ENCODE results near the gene CEL.
"Not testable (repeated sequence)": the region's sequence is repeated elsewhere in the genome, so short reads cannot be mapped to it uniquely, and the experiment has no call there.

Gene CEL

DNA sequence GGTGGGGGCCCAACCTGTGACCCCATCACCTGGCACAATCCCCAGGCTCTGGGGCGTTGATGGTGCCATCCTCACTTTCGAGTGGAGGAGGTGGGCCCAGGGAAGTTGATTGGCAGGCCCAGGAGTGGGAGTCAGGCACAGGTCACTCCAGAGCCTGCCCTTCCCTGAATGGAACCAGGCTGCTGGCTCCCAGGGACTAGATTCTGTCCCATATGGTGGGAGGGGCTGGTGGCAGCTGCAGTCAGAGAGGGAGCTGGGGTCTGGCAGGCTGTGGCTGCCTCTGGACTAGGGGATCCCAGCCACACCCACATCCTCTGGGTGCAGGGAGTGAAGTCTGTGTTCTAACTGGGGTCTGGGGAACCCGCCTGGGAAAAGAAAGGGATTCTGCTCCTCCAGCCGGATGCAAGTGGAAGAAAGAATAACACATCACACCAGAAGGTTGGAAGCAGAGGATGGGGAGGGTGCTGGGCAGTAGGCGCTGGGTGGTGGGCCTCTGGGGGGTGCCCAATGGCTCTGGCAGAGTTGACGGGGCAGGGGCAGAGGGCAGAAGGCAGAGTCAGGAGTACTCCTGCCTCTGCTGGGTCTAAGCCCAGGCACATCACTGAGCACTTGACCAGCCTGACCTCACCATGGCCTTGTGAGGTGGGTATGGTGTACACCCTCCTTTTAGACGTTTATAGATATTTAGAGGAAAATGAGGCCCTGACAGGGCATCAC is 25.8 kb downstream of the CEL start:
- in situ Hi-C loops (cut with HindIII; ENCODE audit: low pct_unique_long_range_greater_than_20kb, low sequenced_read_pairs), result no loop called here
- no peak for TF ChIP-seq JUND (IDR thresholded peaks at IDR 0.05; ENCODE audit: low read depth)
- DNase-seq (ENCODE audit: low read depth in 1 of 2, low spot score in 1 of 2), result no peak

DNA sequence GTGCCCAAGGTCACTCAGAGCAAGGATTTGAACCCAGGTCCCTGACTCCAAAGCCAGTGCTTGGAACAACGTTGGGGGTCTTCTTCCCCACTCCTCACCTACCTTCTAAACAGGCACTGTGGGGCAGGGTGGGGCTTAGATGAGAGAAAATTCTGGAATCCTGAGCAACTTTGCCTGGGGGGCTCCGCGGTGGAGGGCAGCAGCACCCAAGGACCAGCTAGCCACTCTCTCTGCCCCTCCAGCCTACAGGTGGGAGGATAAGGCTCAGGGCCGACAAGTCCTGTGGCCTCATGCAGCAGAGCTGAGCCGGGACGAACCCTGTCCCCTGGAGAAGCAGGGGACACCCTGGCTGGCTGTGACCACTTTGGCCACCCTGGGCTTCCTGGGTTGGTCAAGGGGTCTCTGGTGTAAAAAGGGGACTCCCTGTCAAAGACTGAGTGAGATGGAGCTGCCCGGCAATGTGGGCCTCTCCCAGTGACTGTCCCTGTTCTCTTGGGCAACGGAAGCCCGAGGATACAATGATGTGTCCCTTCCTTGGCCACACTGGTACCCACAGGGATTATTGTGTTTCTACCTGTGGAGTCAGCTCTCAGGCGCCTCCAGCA is 26.5 kb downstream of the CEL start:
- DNase-seq (ENCODE audit: low read depth in 1 of 2, low spot score in 1 of 2), result no peak
- no peak for TF ChIP-seq JUND (IDR thresholded peaks at IDR 0.05; ENCODE audit: low read depth)
- in situ Hi-C loops (cut with HindIII; ENCODE audit: low pct_unique_long_range_greater_than_20kb, low sequenced_read_pairs), result no loop called here

DNA sequence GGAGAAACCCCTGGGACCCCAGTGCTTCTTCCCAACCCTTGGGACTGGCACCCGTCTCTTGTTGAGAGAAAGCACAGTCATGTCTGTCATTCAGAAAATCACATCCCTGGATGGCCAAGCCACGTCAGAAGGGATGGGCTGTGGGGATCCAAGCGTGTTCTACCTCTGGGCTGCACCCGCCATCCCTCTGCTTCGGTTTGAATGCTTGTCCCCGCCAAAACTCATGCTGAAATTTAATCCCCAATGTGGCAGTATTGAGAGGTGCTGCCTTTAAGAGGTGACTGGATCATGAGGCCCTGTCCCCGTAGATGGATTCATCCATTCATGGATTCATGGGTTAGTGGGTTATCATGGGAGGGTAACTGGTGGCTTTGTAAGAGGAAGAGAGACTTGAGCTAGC is 27.0 kb downstream of the CEL start:
- no peak for TF ChIP-seq JUND (IDR thresholded peaks at IDR 0.05; ENCODE audit: low read depth)
- in situ Hi-C loops (cut with HindIII; ENCODE audit: low pct_unique_long_range_greater_than_20kb, low sequenced_read_pairs), result no loop called here
- no peak for DNase-seq (ENCODE audit: low read depth in 1 of 2, low spot score in 1 of 2)

DNA sequence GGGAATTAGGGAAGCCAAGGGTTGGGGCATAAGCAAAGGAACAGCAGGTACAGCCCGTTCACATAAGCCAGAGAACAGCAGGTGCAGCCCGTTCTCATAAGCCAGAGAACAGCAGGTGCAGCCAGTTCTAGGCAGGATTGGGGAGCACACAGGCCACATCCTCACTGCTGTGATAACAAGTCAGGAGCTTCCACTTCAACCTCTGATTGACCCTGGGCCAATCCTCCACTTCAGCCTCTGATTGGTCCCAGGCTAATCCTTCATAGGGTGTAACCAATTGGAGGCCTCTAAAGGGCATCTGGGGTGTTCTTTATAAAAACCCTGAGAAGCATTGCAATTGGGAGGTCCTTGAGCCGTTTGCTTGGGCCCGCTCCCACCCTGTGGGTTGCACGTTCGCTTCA is 27.5 kb downstream of the CEL start:
- in situ Hi-C loops (cut with HindIII; ENCODE audit: low pct_unique_long_range_greater_than_20kb, low sequenced_read_pairs), result no loop called here
- TF ChIP-seq JUND (IDR thresholded peaks at IDR 0.05; ENCODE audit: low read depth), result no peak
- no peak for DNase-seq (ENCODE audit: low read depth in 1 of 2, low spot score in 1 of 2)

DNA sequence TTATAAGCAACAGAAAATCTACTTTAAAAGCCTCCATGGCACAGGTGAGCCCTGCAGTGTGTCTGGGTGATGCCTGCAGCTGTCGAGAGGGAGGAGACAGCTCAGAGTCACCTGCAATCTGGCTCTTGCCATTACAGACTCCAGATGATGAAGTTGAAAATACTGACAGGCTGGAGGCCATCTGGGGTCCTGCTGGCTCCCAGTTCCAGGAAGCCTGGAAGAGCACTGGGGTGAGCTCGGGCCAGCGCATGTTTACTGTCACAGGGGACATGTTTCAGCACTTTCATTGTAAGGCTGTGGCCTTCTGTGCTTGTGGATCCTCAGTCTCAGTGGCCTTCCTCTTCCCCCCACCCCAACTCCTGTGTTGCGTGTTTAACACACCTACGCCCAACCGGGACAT is 28.4 kb downstream of the CEL start:
- no peak for TF ChIP-seq JUND (IDR thresholded peaks at IDR 0.05; ENCODE audit: low read depth)
- in situ Hi-C loops (cut with HindIII; ENCODE audit: low pct_unique_long_range_greater_than_20kb, low sequenced_read_pairs), result no loop called here
- no peak for DNase-seq (ENCODE audit: low read depth in 1 of 2, low spot score in 1 of 2)

DNA sequence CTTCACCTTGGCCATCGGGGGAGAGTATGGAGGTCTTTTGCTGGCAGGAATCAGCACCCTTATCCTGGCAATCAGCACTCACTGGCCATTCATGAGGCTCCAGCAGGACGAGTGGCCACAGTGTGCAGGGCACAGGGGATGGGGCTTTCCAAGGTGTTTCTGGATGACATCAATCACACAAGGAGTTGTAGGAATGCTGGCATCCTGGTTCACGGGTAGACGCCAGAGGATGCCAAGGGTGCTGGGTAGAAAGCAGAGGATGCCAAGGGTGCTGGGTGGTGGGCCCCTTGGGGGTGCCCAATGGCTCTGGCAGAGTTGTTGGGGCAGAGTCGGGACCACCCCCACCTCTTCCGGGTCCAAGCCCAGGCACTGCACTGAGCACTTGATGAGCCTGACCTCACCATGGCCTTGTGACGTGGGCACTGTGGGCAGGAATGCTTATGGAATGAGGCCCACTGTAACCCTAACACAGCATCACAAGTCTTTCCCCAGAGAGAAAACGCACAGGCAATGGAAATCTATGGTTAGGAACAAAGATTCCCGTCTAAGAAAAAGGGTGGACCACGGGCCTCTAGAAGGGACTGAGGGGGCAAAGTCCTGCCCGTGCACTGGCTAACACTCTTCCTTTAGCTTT is 29.1 kb downstream of the CEL start:
- TF ChIP-seq JUND (IDR thresholded peaks at IDR 0.05; ENCODE audit: low read depth), result no peak
- no peak for DNase-seq (ENCODE audit: low read depth in 1 of 2, low spot score in 1 of 2)
- in situ Hi-C loops (cut with HindIII; ENCODE audit: low pct_unique_long_range_greater_than_20kb, low sequenced_read_pairs), result no loop called here

DNA sequence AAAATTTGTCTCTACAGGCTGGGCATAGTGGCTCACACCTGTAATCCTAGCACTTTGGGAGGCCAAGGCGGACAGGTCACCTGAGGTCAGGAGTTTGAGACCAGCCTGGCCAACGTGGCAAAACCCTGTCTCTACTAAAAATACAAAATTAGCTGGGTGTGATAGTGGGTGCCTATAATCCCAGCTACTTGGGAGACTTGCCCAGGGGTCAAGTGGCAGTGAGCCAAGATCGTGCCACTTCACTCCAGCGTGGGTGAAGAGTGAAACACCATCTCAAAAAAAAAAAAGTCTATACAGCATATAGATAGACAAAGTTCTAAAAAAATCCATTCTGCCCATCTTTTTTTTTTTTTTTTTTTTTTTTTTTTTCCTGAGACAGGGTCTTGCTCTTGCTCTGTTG is 32.6 kb downstream of the CEL start:
- in situ Hi-C loops (cut with HindIII; ENCODE audit: low pct_unique_long_range_greater_than_20kb, low sequenced_read_pairs); DNase-seq (ENCODE audit: low read depth in 1 of 2, low spot score in 1 of 2): not testable (repeated sequence)

DNA sequence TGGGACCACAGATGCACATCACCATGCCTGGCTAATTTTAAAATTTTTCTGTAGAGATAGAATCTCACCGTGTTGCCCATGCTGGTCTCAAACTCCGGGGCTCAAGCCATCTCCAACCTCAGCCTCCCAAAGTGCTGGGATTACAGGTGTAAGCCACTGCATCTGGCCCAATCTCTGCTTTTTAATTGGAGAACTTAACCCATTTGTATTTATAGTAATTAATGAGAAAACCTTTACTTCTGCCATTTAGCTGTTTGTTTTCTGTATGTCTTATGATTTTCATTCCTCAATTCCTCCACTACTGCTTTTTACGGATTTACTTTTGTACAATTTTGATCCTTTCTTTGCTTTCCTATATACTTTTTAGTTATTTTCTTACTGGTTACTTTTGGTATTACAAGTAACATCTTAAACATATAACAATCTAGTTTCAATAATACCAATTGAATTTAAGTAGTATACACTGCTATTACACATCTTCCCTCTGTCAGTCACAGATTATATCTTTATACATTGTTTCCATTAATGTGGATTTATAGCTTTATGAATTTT is 33.1 kb downstream of the CEL start:
- DNase-seq (ENCODE audit: low read depth in 1 of 2, low spot score in 1 of 2), result no peak
- in situ Hi-C loops (cut with HindIII; ENCODE audit: low pct_unique_long_range_greater_than_20kb, low sequenced_read_pairs), result no loop called here
- TF ChIP-seq JUND (IDR thresholded peaks at IDR 0.05; ENCODE audit: low read depth), result no peak

DNA sequence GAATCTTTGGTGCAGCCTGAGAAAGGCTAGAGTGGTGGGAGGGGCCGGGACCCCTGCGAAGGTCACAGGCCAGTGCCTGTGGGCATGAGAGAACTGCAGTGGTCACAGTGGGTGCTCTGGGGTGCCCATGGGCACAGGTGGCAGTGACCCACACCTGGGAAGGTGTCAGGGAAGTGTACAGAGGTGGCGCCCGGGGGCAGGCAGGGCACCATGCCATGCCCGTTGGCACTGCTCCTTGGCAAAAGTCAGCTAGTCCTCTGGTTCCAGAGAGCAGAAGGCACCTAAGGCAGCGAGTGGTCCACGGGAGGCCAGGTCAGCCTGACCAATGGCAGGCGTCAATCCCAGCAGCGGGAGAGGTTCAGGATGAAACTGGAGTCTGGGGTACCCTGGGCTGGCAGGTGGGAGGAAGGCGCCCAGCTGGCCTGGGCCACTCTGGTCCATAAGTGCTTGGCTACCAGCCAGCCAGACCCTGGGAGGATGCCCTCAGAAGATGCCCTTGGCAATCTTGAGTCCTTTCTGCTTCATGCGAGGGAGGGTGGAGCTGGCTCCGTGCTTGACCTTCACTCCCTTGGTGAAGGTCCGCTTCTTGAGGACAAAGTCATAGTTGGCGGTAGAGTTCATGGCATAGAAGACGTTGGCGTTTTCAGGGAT is 36.4 kb downstream of the CEL start:
- DNase-seq (ENCODE audit: low read depth in 1 of 2, low spot score in 1 of 2), result no peak
- TF ChIP-seq JUND (IDR thresholded peaks at IDR 0.05; ENCODE audit: low read depth), result no peak
- in situ Hi-C loops (cut with HindIII; ENCODE audit: low pct_unique_long_range_greater_than_20kb, low sequenced_read_pairs), result no loop called here

DNA sequence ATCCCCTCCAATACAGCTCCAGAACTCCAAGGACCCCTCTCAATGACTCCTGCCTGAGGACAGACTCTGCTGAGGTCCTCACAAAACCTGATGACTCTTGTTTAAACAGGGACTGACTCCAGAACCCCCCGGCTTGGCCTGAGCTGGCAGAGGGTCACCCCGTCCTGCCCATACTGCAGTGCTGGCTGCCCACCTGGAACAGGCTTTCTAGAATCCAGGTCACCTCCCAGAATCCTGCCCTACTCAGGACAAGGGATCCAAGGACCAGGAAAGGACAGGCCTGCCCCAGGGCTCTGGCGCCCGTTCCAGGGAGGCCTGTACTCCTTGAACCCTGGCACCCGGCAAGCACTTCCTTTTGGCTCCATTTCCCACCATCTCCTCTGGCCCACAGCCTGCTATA is 37.1 kb downstream of the CEL start:
- TF ChIP-seq JUND (IDR thresholded peaks at IDR 0.05; ENCODE audit: low read depth), result no peak
- DNase-seq (ENCODE audit: low read depth in 1 of 2, low spot score in 1 of 2), result no peak
- in situ Hi-C loops (cut with HindIII; ENCODE audit: low pct_unique_long_range_greater_than_20kb, low sequenced_read_pairs), result no loop called here

DNA sequence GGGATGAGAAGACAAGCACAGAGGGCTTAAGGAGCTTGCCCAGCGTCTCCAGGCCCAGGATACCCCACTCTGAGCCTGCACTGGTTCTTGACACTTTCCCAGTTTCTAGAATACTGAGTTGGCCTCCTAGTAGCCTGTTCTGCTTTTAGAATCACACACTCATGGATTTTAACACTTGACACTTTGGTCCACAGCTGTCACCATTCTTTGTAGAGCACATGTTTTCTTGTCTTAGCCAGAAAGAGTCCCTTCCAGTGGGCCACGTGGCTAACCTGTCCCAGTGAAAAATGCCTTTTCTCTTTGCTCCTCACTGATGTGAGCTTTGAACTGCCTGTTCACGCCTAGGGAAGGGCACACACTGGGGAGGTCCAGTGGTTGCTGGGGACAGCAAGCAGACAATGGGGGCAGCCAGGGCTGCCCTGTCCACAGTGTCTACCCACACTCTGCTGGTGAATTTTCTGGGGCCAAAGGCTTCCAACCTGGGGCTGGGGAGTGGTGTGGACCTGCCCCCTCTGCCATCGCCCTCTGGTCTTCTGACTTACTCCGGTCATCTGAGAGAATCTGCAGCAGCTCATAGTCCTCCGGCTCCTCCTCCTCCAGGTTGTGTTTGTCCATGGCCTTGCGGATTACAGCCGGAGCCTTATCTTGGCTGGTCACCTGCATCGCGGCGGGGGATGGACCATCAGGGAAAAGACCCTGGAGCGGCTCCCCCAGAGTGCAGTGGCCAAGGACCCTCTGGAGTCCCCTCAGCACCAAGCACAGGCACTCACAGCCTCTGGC is 38.1 kb downstream of the CEL start:
- no peak for DNase-seq (ENCODE audit: low read depth in 1 of 2, low spot score in 1 of 2)
- no peak for TF ChIP-seq JUND (IDR thresholded peaks at IDR 0.05; ENCODE audit: low read depth)
- in situ Hi-C loops (cut with HindIII; ENCODE audit: low pct_unique_long_range_greater_than_20kb, low sequenced_read_pairs), result no loop called here
